Measurements from ENCODE around the gene DCAF12. TPM values are rescaled to one million over a fixed set of nuclear protein-coding genes. Genes with fewer than 3 reads are reported as not detected.

The DCAF12 gene
- total RNA-seq, 1 donor from 2014 or later = 41.0 TPM

- TF ChIP-seq EZH2 (IDR thresholded peaks at IDR 0.05) = no peak
- TF ChIP-seq EZH2phosphoT487 (IDR thresholded peaks at IDR 0.05) = no peak
- no peak overlapping the region for H3K4me2 ChIP-seq
- Mint-ChIP-seq H3K4me3 (no peak overlapping the region), H3K27me3 (ENCODE audit: insufficient read depth, low read depth) (peaks cover 3% of the 10 kb centered on the region), H3K36me3 (no peaks in the 10 kb centered on the region), H3K4me1 (peaks cover 5% of the 10 kb centered on the region), H3K9me3 (no peaks in the 10 kb centered on the region), H3K27ac (no peak overlapping the region)
- no peaks in the 10 kb centered on the region for H3K9me3 ChIP-seq (ENCODE audit: low read depth)
- H3K9ac ChIP-seq = no peak overlapping the region
- H3K27me3 ChIP-seq = no peaks in the 10 kb centered on the region
- H4K20me1 ChIP-seq (ENCODE audit: low read depth) = no peaks in the 10 kb centered on the region
- DNase-seq (ENCODE audit: low spot score) = no peak
- no peak overlapping the region for H3K27ac ChIP-seq
- H3K36me3 ChIP-seq = no peaks in the 10 kb centered on the region
- no peaks in the 10 kb centered on the region for H3F3A ChIP-seq (ENCODE audit: low read depth)
- H3K4me1 ChIP-seq = no peaks in the 10 kb centered on the region
- peak overlapping the region; percentile 57 for H2AFZ ChIP-seq (replicated peaks)
- no peak overlapping the region for H3K4me3 ChIP-seq
- H3K79me2 ChIP-seq (ENCODE audit: low read depth) = no peaks in the 10 kb centered on the region
These were observed 24.9 kb upstream of the DCAF12 start for GRCh38 chr9:34151398-34151797.

GRCh38 chr9:34145165-34145564 lies 18.7 kb upstream of the DCAF12 start:
- no peaks in the 10 kb centered on the region for H3K4me1 ChIP-seq
- Mint-ChIP-seq H3K27ac (no peak overlapping the region), H3K36me3 (no peaks in the 10 kb centered on the region), H3K27me3 (ENCODE audit: insufficient read depth, low read depth) (no peaks in the 10 kb centered on the region), H3K4me1 (no peaks in the 10 kb centered on the region), H3K9me3 (no peaks in the 10 kb centered on the region), H3K4me3 (no peak overlapping the region)
- TF ChIP-seq EZH2 (IDR thresholded peaks at IDR 0.05) = no peak
- no peak for TF ChIP-seq CTCF (IDR thresholded peaks at IDR 0.05)
- H3K9ac ChIP-seq = no peak overlapping the region
- H3K36me3 ChIP-seq = no peaks in the 10 kb centered on the region
- no peak overlapping the region for H3K4me2 ChIP-seq
- no peaks in the 10 kb centered on the region for H3K9me3 ChIP-seq (ENCODE audit: low read depth)
- no peak overlapping the region for H3K4me3 ChIP-seq
- no peak overlapping the region for H3K27ac ChIP-seq
- H3K79me2 ChIP-seq (ENCODE audit: low read depth) = no peaks in the 10 kb centered on the region
- H2AFZ ChIP-seq (replicated peaks) = no peak overlapping the region
- H4K20me1 ChIP-seq (ENCODE audit: low read depth) = no peaks in the 10 kb centered on the region
- H3F3A ChIP-seq (ENCODE audit: low read depth) = no peaks in the 10 kb centered on the region
- no peaks in the 10 kb centered on the region for H3K27me3 ChIP-seq
- DNase-seq (ENCODE audit: low spot score) = no peak

- Mint-ChIP-seq H3K4me3 (no peak overlapping the region), H3K27ac (no peak overlapping the region), H3K4me1 (peaks cover 3% of the 10 kb centered on the region), H3K27me3 (ENCODE audit: insufficient read depth, low read depth) (peaks cover 2% of the 10 kb centered on the region), H3K36me3 (no peaks in the 10 kb centered on the region), H3K9me3 (no peaks in the 10 kb centered on the region)
- Histone ChIP-seq H3F3A (ENCODE audit: low read depth) (no peaks in the 10 kb centered on the region), H3K4me1 (no peaks in the 10 kb centered on the region), H3K27ac (no peak overlapping the region), H3K9ac (no peak overlapping the region), H3K4me2 (no peak overlapping the region), H3K4me3 (no peak overlapping the region), H3K36me3 (no peaks in the 10 kb centered on the region), H3K79me2 (ENCODE audit: low read depth) (no peaks in the 10 kb centered on the region), H3K27me3 (no peaks in the 10 kb centered on the region), H3K9me3 (ENCODE audit: low read depth) (no peaks in the 10 kb centered on the region), H2AFZ (replicated peaks) (no peak overlapping the region), H4K20me1 (ENCODE audit: low read depth) (no peaks in the 10 kb centered on the region)
- TF ChIP-seq CTCF (IDR thresholded peaks at IDR 0.05) (no peak), EZH2phosphoT487 (IDR thresholded peaks at IDR 0.05) (no peak), EZH2 (IDR thresholded peaks at IDR 0.05) (no peak)
- no peak for DNase-seq (ENCODE audit: low spot score)
These were observed 16.6 kb upstream of the DCAF12 start for GRCh38 chr9:34143116-34143515.

GRCh38 chr9:34140853-34141252 lies 14.4 kb upstream of the DCAF12 start:
- H3K79me2 ChIP-seq (ENCODE audit: low read depth) = no peaks in the 10 kb centered on the region
- no peaks in the 10 kb centered on the region for H3K9me3 ChIP-seq (ENCODE audit: low read depth)
- no peak overlapping the region for H3K27ac ChIP-seq
- H3K36me3 ChIP-seq = no peaks in the 10 kb centered on the region
- peaks cover 4% of the 10 kb centered on the region for H3K9me3 Mint-ChIP-seq
- TF ChIP-seq CTCF (IDR thresholded peaks at IDR 0.05) (no peak), EZH2phosphoT487 (IDR thresholded peaks at IDR 0.05) (no peak), EZH2 (IDR thresholded peaks at IDR 0.05) (no peak)
- no peaks in the 10 kb centered on the region for H3K27me3 ChIP-seq
- no peak overlapping the region for H3K4me2 ChIP-seq
- no peaks in the 10 kb centered on the region for H3K4me1 ChIP-seq
- H3F3A ChIP-seq (ENCODE audit: low read depth) = no peaks in the 10 kb centered on the region
- H3K9ac ChIP-seq = no peak overlapping the region
- no peak for DNase-seq (ENCODE audit: low spot score)
- no peaks in the 10 kb centered on the region for H3K36me3 Mint-ChIP-seq
- H3K4me3 Mint-ChIP-seq = no peak overlapping the region
- no peak overlapping the region for H2AFZ ChIP-seq (replicated peaks)
- peaks cover 2% of the 10 kb centered on the region for H3K27me3 Mint-ChIP-seq (ENCODE audit: insufficient read depth, low read depth)
- no peak overlapping the region for H3K27ac Mint-ChIP-seq
- no peaks in the 10 kb centered on the region for H4K20me1 ChIP-seq (ENCODE audit: low read depth)
- peaks cover 3% of the 10 kb centered on the region for H3K4me1 Mint-ChIP-seq
- H3K4me3 ChIP-seq = no peak overlapping the region
